HCT116 (cell line): ENCODE data around the gene PVRIG. TPM values are rescaled to one million over a fixed set of nuclear protein-coding genes. Genes with fewer than 3 reads are reported as not detected.
"Not testable (repeated sequence)": the region's sequence is repeated elsewhere in the genome, so short reads cannot be mapped to it uniquely, and the experiment has no call there.

Experiments used
- ATAC-seq: fragments of 200-7000 bp; cut with Tn5 transposase; 2 replicates; pipeline ENCODE4 v1.9.1; 2020; ENCODE audit warnings: mild to moderate bottlenecking, moderate library complexity
- BruUV-seq: library from RNA; stranded (reverse); fragments of 400-500 nt; replicated peaks from 2 replicates; lab custom pipeline; 2021; lab: Mats Ljungman, UMichigan
- CTCF ChIA-PET: fragments of 300-600 bp; sonication (Branson Sonifier 250); formaldehyde crosslinking; loops from one replicate; lab custom pipeline; 2021; ENCODE audit warnings: antibody characterized with exemption; lab: Charles Lee
- POLR2A ChIA-PET: fragments of 300-600, 350-600 bp; sonication (Branson Sonifier 250); formaldehyde crosslinking; loops from one replicate; lab custom pipeline; 2021; ENCODE audit warnings: antibody characterized with exemption; lab: Charles Lee
- RAD21 ChIA-PET, 2 experiments: fragments of 300-600 bp; sonication (Branson Sonifier 250); formaldehyde crosslinking; loops; one replicate each; lab custom pipeline; 2023; ENCODE audit warnings: low total read pairs in 2 of 2; ENCODE audit not compliant: uncharacterized antibody in 2 of 2, unreplicated experiment in 2 of 2, low non-redundant PET in 1 of 2; lab: Charles Lee
- DNase-seq: peaks from one replicate; pipeline ENCODE4 v3.0.0-alpha.2; 2010; ENCODE audit warnings: low read depth, low spot score
- H2AFZ ChIP-seq: fragments of 200-600 bp; shearing (Covaris generic), sonication (generic); 2 replicates; pipeline ENCODE4 v1.6.1; 2017; ENCODE audit warnings: low read depth, mixed run types, mixed read lengths, antibody characterized with exemption, low read length; ENCODE audit not compliant: poor library complexity, severe bottlenecking
- H3K27ac ChIP-seq: 2 replicates; pipeline ENCODE4 v1.5.1; 2012; ENCODE audit warnings: low read depth, low read length
- H3K27me3 ChIP-seq: fragments of 200-600 bp; sonication (generic); 2 replicates; pipeline ENCODE4 v1.6.1; 2016; ENCODE audit warnings: mixed run types, low read length, mixed read lengths; ENCODE audit not compliant: insufficient read depth
- H3K36me3 ChIP-seq, 2 experiments: fragments of 200-500 bp in 1 of 2; fragments of 200-600 bp in 1 of 2; sonication (Bioruptor generic) in 1 of 2; sonication (generic) in 1 of 2; 2 replicates each; pipeline versions ENCODE4 v1.5.1 to v1.6.1; 2014 to 2016; ENCODE audit warnings: low read length in 2 of 2, inconsistent platforms in 1 of 2, mixed read lengths in 1 of 2, mixed run types in 1 of 2; ENCODE audit not compliant: insufficient read depth in 2 of 2, control insufficient read depth in 1 of 2
- H3K4me1 ChIP-seq, 2 experiments: fragments of 200-600 bp in 1 of 2; sonication (generic) in 1 of 2; 2 replicates each; pipeline versions ENCODE4 v1.5.1 to v1.6.1; 2012 to 2017; ENCODE audit warnings: low read length in 2 of 2, inconsistent platforms in 1 of 2, mild to moderate bottlenecking in 1 of 2, mixed read lengths in 1 of 2, mixed run types in 1 of 2, moderate library complexity in 1 of 2; ENCODE audit not compliant: insufficient read depth in 2 of 2, control insufficient read depth in 1 of 2
- H3K4me2 ChIP-seq: fragments of 200-600 bp; sonication (generic); 2 replicates; pipeline ENCODE4 v1.6.1; 2017; ENCODE audit warnings: mixed run types, low read length, mixed read lengths
- H3K4me3 ChIP-seq, 2 experiments: fragments of 200-600 bp in 1 of 2; sonication (generic) in 1 of 2; replicated peaks in 1 of 2; 2 replicates each; pipeline ENCODE4 v1.5.1; 2011 to 2016; ENCODE audit warnings: low read length in 2 of 2, control low read depth in 1 of 2, low read depth in 1 of 2, mild to moderate bottlenecking in 1 of 2, mixed read lengths in 1 of 2, mixed run types in 1 of 2
- H3K79me2 ChIP-seq: fragments of 200-600 bp; sonication (generic); 2 replicates; pipeline ENCODE4 v1.6.1; 2017; ENCODE audit warnings: mild to moderate bottlenecking, mixed run types, low read length, moderate library complexity, mixed read lengths; ENCODE audit not compliant: insufficient read depth
- H3K9ac ChIP-seq: fragments of 200-600 bp; sonication (generic); 2 replicates; pipeline ENCODE4 v1.6.1; 2016; ENCODE audit warnings: low read length, mixed read lengths
- H3K9me2 ChIP-seq: fragments of 200-600 bp; sonication (generic), shearing (Covaris generic); 2 replicates; pipeline ENCODE4 v1.6.1; 2017; ENCODE audit warnings: mixed run types, mild to moderate bottlenecking, moderate library complexity; ENCODE audit not compliant: insufficient read depth
- H3K9me3 ChIP-seq, 2 experiments: fragments of 200-500 bp in 1 of 2; fragments of 200-600 bp in 1 of 2; sonication (Bioruptor generic) in 1 of 2; sonication (generic) in 1 of 2; 2 replicates each; pipeline ENCODE4 v1.6.1; 2014 to 2017; ENCODE audit warnings: low read length in 2 of 2, mixed read lengths in 2 of 2, inconsistent platforms in 1 of 2, low read depth in 1 of 2, mild to moderate bottlenecking in 1 of 2, mixed run types in 1 of 2, moderate library complexity in 1 of 2; ENCODE audit not compliant: control insufficient read depth in 1 of 2, insufficient read depth in 1 of 2
- H4K20me1 ChIP-seq: fragments of 200-600 bp; sonication (generic), shearing (Covaris generic); 2 replicates; pipeline ENCODE4 v1.6.1; 2017; ENCODE audit warnings: mixed run types, mild to moderate bottlenecking, moderate library complexity; ENCODE audit not compliant: insufficient read depth
- FOSL1 ChIP-seq: IDR thresholded peaks from 2 replicates; pipeline ENCODE4 v1.6.1; 2012; ENCODE audit warnings: low read depth
- JUND ChIP-seq: IDR thresholded peaks from 2 replicates; pipeline ENCODE4 v1.6.1; 2012
- intact Hi-C: fragments of 100-400 bp; cut with micrococcal nuclease; formaldehyde crosslinking; loops from 2 replicates; pipeline ENCODE4 v1.10.0; 2022
- total RNA-seq: library from RNA; stranded (reverse); gene quantifications from one replicate; pipeline ENCODE4 v1.2.1, GENCODE V29; 2021; ENCODE audit not compliant: unreplicated experiment
- TF ChIP-seq, protein P1 (sequence below), 3 experiments: fragments of 200-600 bp in 1 of 3; sonication (generic) in 1 of 3; IDR thresholded peaks in 2 of 3; conservative IDR thresholded peaks in 1 of 3; 2 replicates each; pipeline ENCODE4 v1.5.1; 2012 to 2017; ENCODE audit warnings: low read depth in 2 of 3, low read length in 2 of 3, antibody characterized with exemption in 1 of 3, borderline replicate concordance in 1 of 3, control low read depth in 1 of 3, mild to moderate bottlenecking in 1 of 3, mixed read lengths in 1 of 3, mixed run types in 1 of 3, moderate library complexity in 1 of 3; ENCODE audit not compliant: insufficient read depth in 1 of 3

Gene PVRIG
- total RNA-seq, 1 experiment from 2014 or later = 0.30 TPM

DNA sequence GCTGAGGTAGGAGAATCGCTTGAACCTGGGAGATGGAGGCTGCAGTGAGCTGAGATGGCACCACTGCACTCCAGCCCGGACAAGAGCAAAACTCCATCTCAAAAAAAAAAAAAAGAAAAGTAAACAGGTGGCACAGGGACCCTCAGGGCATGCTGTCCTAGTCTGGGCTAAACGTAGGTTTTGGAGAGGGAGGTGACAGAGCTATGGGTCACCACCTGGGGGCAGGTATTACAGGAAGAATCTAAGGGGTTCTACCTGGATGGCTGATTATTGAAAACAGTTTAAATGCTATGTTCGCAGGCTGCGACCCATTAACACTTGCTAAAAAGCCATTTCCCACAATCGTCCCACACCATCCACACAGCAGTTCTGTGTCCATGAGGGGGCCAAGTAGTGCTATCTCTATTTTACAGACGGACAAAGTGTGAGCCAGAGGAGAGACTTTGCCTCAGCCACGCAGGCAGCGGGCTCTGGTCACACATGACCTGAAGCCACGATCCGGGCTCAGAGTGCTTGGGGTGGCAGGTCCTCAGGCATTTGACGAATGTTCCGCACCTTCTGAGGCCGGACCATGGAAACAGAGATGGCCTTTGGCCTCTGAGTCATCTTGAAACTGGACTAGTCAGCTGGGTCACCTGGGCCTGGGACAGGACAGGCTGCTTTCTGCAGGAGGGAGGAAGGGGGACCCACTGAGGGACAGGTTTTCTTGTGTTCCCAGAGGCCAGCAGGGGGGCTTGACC is 49.7 kb downstream of the PVRIG start:
- peak overlapping the region; percentile 17 to 45 for H3K4me3 ChIP-seq
- H3K9me3 ChIP-seq, BruUV-seq, H4K20me1 ChIP-seq, H3K9me2 ChIP-seq, H3K36me3 ChIP-seq, H3K27me3 ChIP-seq, DNase-seq, H2AFZ ChIP-seq, intact Hi-C loops, POLR2A ChIA-PET, RAD21 ChIA-PET: not testable (repeated sequence)
- CTCF ChIA-PET = interaction anchor here (1.5 kb wide), 1 partner anchor 137 kb away, joined by 3 read pairs; no protein-coding TSS in a partner anchor
- peak overlapping the region; percentile 71 for H3K4me2 ChIP-seq
- H3K79me2 ChIP-seq = peaks cover 13% of the 10 kb centered on the region; the same call in 1 of the 2 replicates
- TF ChIP-seq, protein P1, sequence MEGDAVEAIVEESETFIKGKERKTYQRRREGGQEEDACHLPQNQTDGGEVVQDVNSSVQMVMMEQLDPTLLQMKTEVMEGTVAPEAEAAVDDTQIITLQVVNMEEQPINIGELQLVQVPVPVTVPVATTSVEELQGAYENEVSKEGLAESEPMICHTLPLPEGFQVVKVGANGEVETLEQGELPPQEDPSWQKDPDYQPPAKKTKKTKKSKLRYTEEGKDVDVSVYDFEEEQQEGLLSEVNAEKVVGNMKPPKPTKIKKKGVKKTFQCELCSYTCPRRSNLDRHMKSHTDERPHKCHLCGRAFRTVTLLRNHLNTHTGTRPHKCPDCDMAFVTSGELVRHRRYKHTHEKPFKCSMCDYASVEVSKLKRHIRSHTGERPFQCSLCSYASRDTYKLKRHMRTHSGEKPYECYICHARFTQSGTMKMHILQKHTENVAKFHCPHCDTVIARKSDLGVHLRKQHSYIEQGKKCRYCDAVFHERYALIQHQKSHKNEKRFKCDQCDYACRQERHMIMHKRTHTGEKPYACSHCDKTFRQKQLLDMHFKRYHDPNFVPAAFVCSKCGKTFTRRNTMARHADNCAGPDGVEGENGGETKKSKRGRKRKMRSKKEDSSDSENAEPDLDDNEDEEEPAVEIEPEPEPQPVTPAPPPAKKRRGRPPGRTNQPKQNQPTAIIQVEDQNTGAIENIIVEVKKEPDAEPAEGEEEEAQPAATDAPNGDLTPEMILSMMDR (IDR thresholded peaks at IDR 0.05 in 2 of 3, conservative IDR thresholded peaks at IDR 0.05 in 1 of 3; ENCODE audit: borderline replicate concordance in 1 of 3, insufficient read depth in 1 of 3, low read depth in 2 of 3, low read length in 2 of 3) = peak in 2 of 3 experiments; percentile 18 to 25; a peak in 3 of 6 replicates
- TF ChIP-seq JUND = peak; percentile 55
- peak; percentile 60 for TF ChIP-seq FOSL1
- peak overlapping the region; percentile 66 for H3K27ac ChIP-seq
- peak overlapping the region; percentile 45 for H3K9ac ChIP-seq
- H3K4me1 ChIP-seq = peaks cover 50 to 74% of the 10 kb centered on the region in 2 experiments
- ATAC-seq = peak; percentile 52

DNA sequence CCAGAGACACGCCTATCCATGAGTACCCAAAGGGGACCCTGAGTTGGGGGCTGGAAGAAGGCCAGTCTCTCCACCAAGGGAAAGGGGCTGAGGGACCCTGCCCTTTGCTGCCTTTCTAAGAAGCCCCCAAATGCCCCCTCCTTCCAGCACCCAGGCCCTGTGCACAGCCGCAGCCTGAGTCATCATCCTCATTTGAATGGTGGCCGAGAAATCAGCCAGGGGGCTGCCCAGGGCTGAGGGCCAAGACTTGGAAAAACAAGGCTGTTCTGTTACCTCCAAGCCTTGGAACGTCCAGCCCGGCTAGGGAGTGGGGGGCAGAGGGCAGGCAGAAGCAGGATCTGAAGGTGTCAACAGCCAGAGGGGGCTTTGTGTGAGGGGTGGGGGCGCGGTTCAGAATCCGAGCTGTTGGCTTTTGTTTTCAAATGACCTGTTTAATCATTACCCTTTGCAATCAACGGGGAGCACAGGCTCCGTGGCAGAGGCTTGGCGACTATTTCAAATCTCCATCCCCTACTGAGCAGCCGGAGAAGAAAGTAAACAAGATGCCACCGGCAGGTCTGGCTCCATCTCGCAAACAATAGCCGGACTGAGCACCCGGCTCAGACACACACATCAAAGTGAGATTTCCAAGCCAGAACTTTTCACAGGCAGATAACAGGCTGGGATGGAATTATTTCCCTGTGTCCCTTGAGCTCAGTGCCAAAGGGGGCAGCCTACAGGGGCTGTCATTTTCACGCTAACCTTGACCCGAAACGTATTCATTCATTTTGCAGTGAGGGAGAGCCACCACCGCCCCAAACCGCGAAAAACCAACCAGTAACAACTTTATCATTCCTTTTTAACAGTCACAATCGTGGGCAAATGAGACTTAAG is 50.5 kb downstream of the PVRIG start:
- DNase-seq, RAD21 ChIA-PET, H2AFZ ChIP-seq, H3K9me2 ChIP-seq, H4K20me1 ChIP-seq, POLR2A ChIA-PET, intact Hi-C loops, H3K27me3 ChIP-seq, H3K36me3 ChIP-seq, H3K9me3 ChIP-seq: not testable (repeated sequence)
- Histone ChIP-seq H3K9ac (peak overlapping the region; percentile 49), H3K79me2 (peaks cover 13% of the 10 kb centered on the region; the same call in 1 of the 2 replicates), H3K4me1 (peaks cover 49 to 67% of the 10 kb centered on the region in 2 experiments), H3K27ac (peak overlapping the region; percentile 66), H3K4me3 (peak overlapping the region; percentile 50 to 57), H3K4me2 (peak overlapping the region; percentile 71)
- peak; percentile 32 for ATAC-seq
- TSS peak; percentile 63 for BruUV-seq
- CTCF ChIA-PET = interaction anchor here (1.5 kb wide), 1 partner anchor 138 kb away, joined by 3 read pairs; no protein-coding TSS in a partner anchor

Other genes with a start within 250 kb of the PVRIG start
- gene AZGP1, start 243.9 kb upstream of the PVRIG start, total RNA-seq = 1.1 TPM
- 61.2 TPM for gene ZKSCAN1, start 204.4 kb upstream of the PVRIG start, total RNA-seq
- 10.3 TPM for gene ZSCAN21, start 170.2 kb upstream of the PVRIG start, total RNA-seq
- 28.2 TPM for gene ZNF3, start 138.2 kb upstream of the PVRIG start, total RNA-seq
- gene COPS6, start 131.0 kb upstream of the PVRIG start, total RNA-seq = 126 TPM
- gene MCM7, start 118.6 kb upstream of the PVRIG start, total RNA-seq = 387 TPM
- gene AP4M1, start 118.3 kb upstream of the PVRIG start, total RNA-seq = 20.0 TPM
- 67.4 TPM for gene TAF6, start 100.6 kb upstream of the PVRIG start, total RNA-seq
- 2.6 TPM for gene CNPY4, start 100.3 kb upstream of the PVRIG start, total RNA-seq
- 2.0 TPM for gene MBLAC1, start 93.0 kb upstream of the PVRIG start, total RNA-seq
- 152 TPM for gene LAMTOR4, start 71.0 kb upstream of the PVRIG start, total RNA-seq
- 23.2 TPM for gene TRAPPC14, start 61.2 kb upstream of the PVRIG start, total RNA-seq
- 3.3 TPM for gene GAL3ST4, start 51.3 kb upstream of the PVRIG start, total RNA-seq
- gene GPC2, start 42.6 kb upstream of the PVRIG start, total RNA-seq = 17.9 TPM
- 1.2 TPM for gene STAG3, start 42.0 kb upstream of the PVRIG start, total RNA-seq
- not detected for gene SPDYE3, start 87.8 kb downstream of the PVRIG start, total RNA-seq
- gene PILRB, start 138.2 kb downstream of the PVRIG start, total RNA-seq = 60.2 TPM
- gene PILRA, start 153.5 kb downstream of the PVRIG start, total RNA-seq = 1.8 TPM
- 1.5 TPM for gene ZCWPW1, start 208.8 kb downstream of the PVRIG start, total RNA-seq
- 44.4 TPM for gene MEPCE, start 209.9 kb downstream of the PVRIG start, total RNA-seq
- gene PPP1R35, start 216.5 kb downstream of the PVRIG start, total RNA-seq = 68.7 TPM
- 1.7 TPM for gene SPACDR, start 244.3 kb downstream of the PVRIG start, total RNA-seq